HEK293 (cell line): ENCODE measurements around the gene MSANTD1.

Experiments
- CTCF ChIP-seq: fragments of 450-650 bp; formaldehyde crosslinking; IDR thresholded peaks from 2 replicates; pipeline ENCODE4 v1.5.1; 2016; ENCODE audit warnings: missing biosample characterization, missing genetic modification characterization
- PATZ1 ChIP-seq: fragments of 450-650 bp; formaldehyde crosslinking; IDR thresholded peaks from 2 replicates; pipeline ENCODE4 v1.5.1; 2016; ENCODE audit warnings: missing biosample characterization, missing genetic modification characterization
- REPIN1 ChIP-seq: fragments of 450-650 bp; formaldehyde crosslinking; IDR thresholded peaks from 2 replicates; pipeline ENCODE4 v1.5.1; 2017; ENCODE audit warnings: missing biosample characterization, missing genetic modification characterization, low read depth
- REST ChIP-seq: fragments of 450-650 bp; formaldehyde crosslinking; IDR thresholded peaks from 2 replicates; pipeline ENCODE4 v1.5.1; 2016; ENCODE audit warnings: missing biosample characterization, missing genetic modification characterization
- TCF7L2 ChIP-seq: IDR thresholded peaks from 2 replicates; pipeline ENCODE4 v1.6.1; 2011; ENCODE audit warnings: low read depth, mild to moderate bottlenecking, inconsistent platforms, low read length, moderate library complexity, borderline replicate concordance
- YY1 ChIP-seq: fragments of 450-650 bp; formaldehyde crosslinking; IDR thresholded peaks from 2 replicates; pipeline ENCODE4 v1.5.1; 2018; ENCODE audit warnings: missing biosample characterization, missing genetic modification characterization
- ZBTB48 ChIP-seq: fragments of 450-650 bp; formaldehyde crosslinking; IDR thresholded peaks from 2 replicates; pipeline ENCODE4 v1.5.1; 2016; ENCODE audit warnings: missing biosample characterization, missing genetic modification characterization
- ZNF133 ChIP-seq: fragments of 450-650 bp; formaldehyde crosslinking; IDR thresholded peaks from 2 replicates; pipeline ENCODE4 v1.5.1; 2016; ENCODE audit warnings: missing biosample characterization, missing genetic modification characterization
- ZNF426 ChIP-seq: fragments of 450-650 bp; formaldehyde crosslinking; IDR thresholded peaks from 2 replicates; pipeline ENCODE4 v1.5.1; 2017; ENCODE audit warnings: missing biosample characterization, missing genetic modification characterization, mild to moderate bottlenecking, inconsistent platforms, moderate library complexity

- TF ChIP-seq ZBTB48 (tag by site-specific recombination), result no peak
- TF ChIP-seq REST (tag by site-specific recombination), result no peak
- no peak for TF ChIP-seq ZNF426
- no peak for TF ChIP-seq CTCF (tag by site-specific recombination)
- TF ChIP-seq REPIN1, result no peak
- TF ChIP-seq PATZ1 (tag by site-specific recombination), result no peak
- TF ChIP-seq ZNF133 (tag by site-specific recombination), result no peak
- TF ChIP-seq TCF7L2, result no peak
- no peak for TF ChIP-seq YY1 (tag by site-specific recombination)
Measured at GRCh38 chr4:3288571-3289094, 39.7 kb downstream of the MSANTD1 start.
